ENCODE measurements around the gene COMMD2. TPM values are rescaled to one million over a fixed set of nuclear protein-coding genes. Genes with fewer than 3 reads are reported as not detected.

The COMMD2 gene
- total and polyA plus RNA-seq, 11 donors: 4.5 to 25.8 (median 17.3) TPM

DNA sequence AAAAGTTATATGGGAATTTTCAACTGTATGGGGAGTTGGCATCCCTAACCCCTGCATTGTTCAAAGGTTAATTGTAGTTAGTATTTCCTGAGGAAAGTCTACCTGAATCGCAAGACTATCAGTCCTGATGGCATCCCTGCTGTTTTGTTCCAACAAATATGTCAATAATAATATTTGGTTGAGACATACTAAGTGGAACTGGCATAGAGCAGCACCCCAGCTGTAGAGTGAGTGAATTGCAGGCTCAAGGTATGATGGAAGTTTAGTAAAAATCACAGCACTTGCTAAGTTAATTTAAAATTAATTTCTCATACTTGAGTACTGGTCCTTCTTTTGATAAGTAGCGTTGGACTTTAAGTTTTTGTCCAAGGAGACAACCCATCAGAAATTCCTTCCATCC is 18.0 kb upstream of the COMMD2 start:
- no peak for ATAC-seq

DNA sequence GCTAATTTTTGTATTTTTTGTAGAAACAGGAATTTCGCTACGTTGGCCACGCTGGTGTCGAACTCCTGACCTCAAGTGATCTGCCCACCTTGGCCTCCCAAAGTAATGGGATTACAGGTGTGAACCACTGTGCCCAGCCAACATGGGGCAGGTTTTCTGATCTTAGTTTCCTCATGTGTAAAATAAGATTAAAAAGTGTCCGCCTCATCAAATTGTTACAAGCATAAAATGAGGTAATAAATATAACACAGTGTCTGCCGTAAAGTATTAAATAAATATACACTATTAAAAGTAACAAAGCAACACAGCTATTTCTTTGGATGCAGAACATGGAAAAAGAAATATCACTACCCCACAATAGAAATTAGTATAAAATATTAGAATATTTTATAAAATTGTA is 16.4 kb upstream of the COMMD2 start:
- Histone ChIP-seq H3K4me1 (no peaks in the 10 kb centered on the region), H3K9me3 (no peaks in the 10 kb centered on the region), H3K4me3 (no peak overlapping the region), H3K27me3 (peaks cover 0 to 6% (median 0%) of the 10 kb centered on the region in 9 donors), H3K36me3 (no peaks in the 10 kb centered on the region), H3K27ac (no peak overlapping the region)
- intact Hi-C loops (cut with DNase I): loop anchor here in 1 of 10 donors (5.0 kb wide), 1 partner anchor 39 kb away; no protein-coding TSS in a partner anchor
- WGBS, 4 donors: 92 to 95% (median 93%) methylated on average over 6 of the region's 6 CpGs
- no peak for ATAC-seq
- TF ChIP-seq, protein P1, sequence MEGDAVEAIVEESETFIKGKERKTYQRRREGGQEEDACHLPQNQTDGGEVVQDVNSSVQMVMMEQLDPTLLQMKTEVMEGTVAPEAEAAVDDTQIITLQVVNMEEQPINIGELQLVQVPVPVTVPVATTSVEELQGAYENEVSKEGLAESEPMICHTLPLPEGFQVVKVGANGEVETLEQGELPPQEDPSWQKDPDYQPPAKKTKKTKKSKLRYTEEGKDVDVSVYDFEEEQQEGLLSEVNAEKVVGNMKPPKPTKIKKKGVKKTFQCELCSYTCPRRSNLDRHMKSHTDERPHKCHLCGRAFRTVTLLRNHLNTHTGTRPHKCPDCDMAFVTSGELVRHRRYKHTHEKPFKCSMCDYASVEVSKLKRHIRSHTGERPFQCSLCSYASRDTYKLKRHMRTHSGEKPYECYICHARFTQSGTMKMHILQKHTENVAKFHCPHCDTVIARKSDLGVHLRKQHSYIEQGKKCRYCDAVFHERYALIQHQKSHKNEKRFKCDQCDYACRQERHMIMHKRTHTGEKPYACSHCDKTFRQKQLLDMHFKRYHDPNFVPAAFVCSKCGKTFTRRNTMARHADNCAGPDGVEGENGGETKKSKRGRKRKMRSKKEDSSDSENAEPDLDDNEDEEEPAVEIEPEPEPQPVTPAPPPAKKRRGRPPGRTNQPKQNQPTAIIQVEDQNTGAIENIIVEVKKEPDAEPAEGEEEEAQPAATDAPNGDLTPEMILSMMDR (IDR thresholded peaks at IDR 0.05): no peak
- TF ChIP-seq POLR2A (IDR thresholded peaks at IDR 0.05): no peak
- no peak for DNase-seq

More for the DNA sequence above, 18.0 kb upstream of the COMMD2 start:
- H3K9me3 ChIP-seq: no peaks in the 10 kb centered on the region
- H3K4me3 ChIP-seq: no peak overlapping the region
- TF ChIP-seq, protein P1 (IDR thresholded peaks at IDR 0.05): peak in 1 of 12 donors; percentile 6
- no peak for TF ChIP-seq POLR2A (IDR thresholded peaks at IDR 0.05)
- no peaks in the 10 kb centered on the region for H3K27me3 ChIP-seq
- intact Hi-C loops (cut with DNase I): loop anchor here in 8 of 10 donors (2.0 to 10.0 kb wide), 8 partner anchors 238 to 655 kb away; no protein-coding TSS in a partner anchor
- WGBS, 4 donors: 75 to 86% (median 79%) methylated on average over 2 of the region's 2 CpGs
- no peaks in the 10 kb centered on the region for H3K36me3 ChIP-seq
- DNase-seq: no peak
- H3K4me1 ChIP-seq: no peaks in the 10 kb centered on the region
- no peak overlapping the region for H3K27ac ChIP-seq

DNA sequence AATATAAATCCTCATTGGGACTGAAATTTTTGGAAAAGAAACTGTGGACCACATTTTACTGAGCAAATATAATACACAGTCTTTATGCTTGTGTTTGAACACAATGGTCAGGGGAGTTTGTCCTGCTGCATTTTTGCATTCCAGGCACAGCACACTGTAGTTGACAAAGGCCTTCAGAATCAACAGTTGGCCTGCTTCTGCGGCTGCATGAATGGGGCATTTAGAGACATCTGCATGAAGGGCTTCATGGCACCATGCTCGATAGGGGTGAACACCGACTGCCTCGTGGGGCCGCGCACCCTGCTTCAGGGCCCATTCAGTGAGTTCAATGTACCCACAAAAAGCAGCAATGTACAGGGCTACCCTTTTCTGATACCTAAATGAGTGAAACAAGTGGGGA is 15.4 kb upstream of the COMMD2 start:
- WGBS, 4 donors: 82 to 93% (median 90%) methylated on average over 6 of the region's 6 CpGs
- Histone ChIP-seq H3K27me3 (peaks cover 0 to 15% (median 0%) of the 10 kb centered on the region in 9 donors), H3K36me3 (no peaks in the 10 kb centered on the region), H3K9me3 (no peaks in the 10 kb centered on the region), H3K4me1 (no peaks in the 10 kb centered on the region), H3K4me3 (no peak overlapping the region), H3K27ac (no peak overlapping the region)
- ATAC-seq: no peak
- no peak for DNase-seq
- no peak for TF ChIP-seq POLR2A (IDR thresholded peaks at IDR 0.05)
- TF ChIP-seq, protein P1 (IDR thresholded peaks at IDR 0.05): no peak
- intact Hi-C loops (cut with DNase I): loop anchor here in 1 of 10 donors (5.0 kb wide), 1 partner anchor 40 kb away; no protein-coding TSS in a partner anchor

DNA sequence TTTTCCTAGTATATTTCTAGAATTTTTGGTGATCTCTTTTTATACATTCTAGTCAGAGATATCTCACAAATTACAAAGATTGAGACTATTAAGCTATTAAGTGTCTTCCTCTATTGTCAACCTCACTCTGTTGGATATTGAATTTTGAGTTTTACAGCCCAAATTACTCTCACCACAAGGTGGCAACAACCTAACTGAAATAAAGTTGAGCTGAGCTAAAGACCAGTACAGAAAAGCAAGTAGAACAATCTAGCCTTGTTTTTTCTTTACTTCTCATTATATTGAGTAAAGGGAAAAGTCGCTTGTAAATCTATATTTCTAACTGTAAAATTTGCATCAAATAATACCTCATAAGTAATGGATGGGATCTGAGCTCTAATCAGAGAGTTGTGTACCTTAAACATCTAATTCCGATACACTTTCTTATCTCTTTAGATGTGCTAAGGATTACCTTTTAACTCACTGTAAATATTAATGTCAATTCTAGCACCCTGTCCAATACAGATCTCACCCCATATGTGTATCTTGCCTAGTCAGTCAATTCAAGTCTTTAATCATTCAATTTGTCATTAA is 13.6 kb upstream of the COMMD2 start:
- no peak overlapping the region for H3K27ac ChIP-seq
- no peak for TF ChIP-seq POLR2A (IDR thresholded peaks at IDR 0.05)
- TF ChIP-seq, protein P1 (IDR thresholded peaks at IDR 0.05): peak in 8 of 12 donors; percentile 11 to 54 (median 42)
- H3K9me3 ChIP-seq: no peaks in the 10 kb centered on the region
- intact Hi-C loops (cut with DNase I): loop anchor here in 1 of 10 donors (5.0 kb wide), 1 partner anchor 41 kb away; no protein-coding TSS in a partner anchor
- no peaks in the 10 kb centered on the region for H3K4me1 ChIP-seq
- H3K27me3 ChIP-seq: peaks cover 0 to 23% (median 0%) of the 10 kb centered on the region in 9 donors
- no peak overlapping the region for H3K4me3 ChIP-seq
- DNase-seq (no peak), ATAC-seq (no peak)
- WGBS, 4 donors: 57 to 69% (median 67%) methylated on average over 2 of the region's 2 CpGs
- no peaks in the 10 kb centered on the region for H3K36me3 ChIP-seq
